H9 (cell line): ENCODE data around the gene STRN. TPM values are rescaled to one million over a fixed set of nuclear protein-coding genes. Genes with fewer than 3 reads are reported as not detected.

Source experiments
- DNase-seq: peaks from one replicate; pipeline ENCODE4 v3.0.0-alpha.2; 2017
- H2AFZ ChIP-seq: one replicate; pipeline ENCODE4 v1.6.1; 2013; ENCODE audit warnings: mild to moderate bottlenecking, low read length, control low read depth, moderate library complexity
- H2AK5ac ChIP-seq: 2 replicates; pipeline ENCODE4 v1.6.1; 2013; ENCODE audit warnings: low read length, control low read depth, mixed read lengths; ENCODE audit not compliant: insufficient read length
- H2BK120ac ChIP-seq: one replicate; pipeline ENCODE4 v1.6.1; 2013; ENCODE audit warnings: low read depth, mild to moderate bottlenecking, low read length, control low read depth, inconsistent platforms; ENCODE audit not compliant: poor library complexity, severe bottlenecking
- H2BK12ac ChIP-seq: 2 replicates; pipeline ENCODE4 v1.6.1; 2013; ENCODE audit warnings: low read length, control low read depth, mixed read lengths, low read depth; ENCODE audit not compliant: insufficient read length
- H2BK15ac ChIP-seq: 2 replicates; pipeline ENCODE4 v1.6.1; 2013; ENCODE audit warnings: low read depth, low read length, control low read depth
- H2BK20ac ChIP-seq: one replicate; pipeline ENCODE4 v1.6.1; 2013; ENCODE audit warnings: low read depth, mild to moderate bottlenecking, low read length, control low read depth, inconsistent platforms; ENCODE audit not compliant: poor library complexity, severe bottlenecking
- H2BK5ac ChIP-seq: 2 replicates; pipeline ENCODE4 v1.6.1; 2013; ENCODE audit warnings: low read length, control low read depth, mixed read lengths; ENCODE audit not compliant: insufficient read length
- H3K14ac ChIP-seq: 2 replicates; pipeline ENCODE4 v1.6.1; 2013; ENCODE audit warnings: low read length, control low read depth; ENCODE audit not compliant: insufficient read depth
- H3K18ac ChIP-seq: 2 replicates; pipeline ENCODE4 v1.6.1; 2013; ENCODE audit warnings: low read depth, mild to moderate bottlenecking, mixed read lengths, low read length, control low read depth; ENCODE audit not compliant: insufficient read length
- H3K23ac ChIP-seq: 2 replicates; pipeline ENCODE4 v1.6.1; 2013; ENCODE audit warnings: low read length, control low read depth, mixed read lengths, low read depth; ENCODE audit not compliant: insufficient read length
- H3K23me2 ChIP-seq: 2 replicates; pipeline ENCODE4 v1.6.1; 2013; ENCODE audit warnings: low read depth, mild to moderate bottlenecking, mixed read lengths, low read length, control low read depth; ENCODE audit not compliant: insufficient read length, poor library complexity, severe bottlenecking
- H3K27ac ChIP-seq: 2 replicates; pipeline ENCODE4 v1.5.1; 2013; ENCODE audit warnings: low read length, control low read depth, mixed read lengths, low read depth; ENCODE audit not compliant: insufficient read length
- H3K27me3 ChIP-seq: 2 replicates; pipeline ENCODE4 v1.6.1; 2013; ENCODE audit warnings: low read length, control low read depth, inconsistent platforms; ENCODE audit not compliant: insufficient read depth
- H3K4ac ChIP-seq: 2 replicates; pipeline ENCODE4 v1.6.1; 2013; ENCODE audit warnings: low read depth, mild to moderate bottlenecking, control low read depth, inconsistent platforms, low read length, moderate library complexity
- H3K4me1 ChIP-seq: 2 replicates; pipeline ENCODE4 v1.6.1; 2013; ENCODE audit warnings: low read length, control low read depth, inconsistent platforms; ENCODE audit not compliant: insufficient read depth
- H3K4me2 ChIP-seq: 2 replicates; pipeline ENCODE4 v1.6.1; 2013; ENCODE audit warnings: low read length, control low read depth, mixed read lengths; ENCODE audit not compliant: insufficient read length, insufficient read depth
- H3K56ac ChIP-seq: 2 replicates; pipeline ENCODE4 v1.6.1; 2013; ENCODE audit warnings: low read depth, mild to moderate bottlenecking, mixed read lengths, low read length, control low read depth; ENCODE audit not compliant: insufficient read length
- H3K79me1 ChIP-seq: 2 replicates; pipeline ENCODE4 v1.6.1; 2013; ENCODE audit warnings: low read depth, mild to moderate bottlenecking, moderate library complexity, low read length, control low read depth, inconsistent platforms; ENCODE audit not compliant: insufficient read depth, poor library complexity, severe bottlenecking
- H3K79me2 ChIP-seq: 2 replicates; pipeline ENCODE4 v1.6.1; 2013; ENCODE audit warnings: low read length, control low read depth, inconsistent platforms; ENCODE audit not compliant: insufficient read depth
- H3K9ac ChIP-seq: 2 replicates; pipeline ENCODE4 v1.6.1; 2013; ENCODE audit warnings: low read length, control low read depth, mixed read lengths; ENCODE audit not compliant: insufficient read length; ENCODE audit errors: extremely low read depth
- H3K9me3 ChIP-seq: one replicate; pipeline ENCODE4 v1.6.1; 2013; ENCODE audit warnings: low read depth, low read length, inconsistent platforms; ENCODE audit not compliant: control insufficient read depth
- H3T11ph ChIP-seq: one replicate; pipeline ENCODE4 v1.6.1; 2013; ENCODE audit warnings: mild to moderate bottlenecking, low read length, control low read depth, inconsistent platforms
- H4K20me1 ChIP-seq: one replicate; pipeline ENCODE4 v1.6.1; 2013; ENCODE audit not compliant: control insufficient read depth, insufficient read length, insufficient read depth
- H4K5ac ChIP-seq: 2 replicates; pipeline ENCODE4 v1.6.1; 2013; ENCODE audit warnings: low read depth, mild to moderate bottlenecking, mixed read lengths, low read length, control low read depth; ENCODE audit not compliant: insufficient read length
- H4K8ac ChIP-seq: replicated peaks from 2 replicates; pipeline ENCODE4 v1.6.1; 2013; ENCODE audit warnings: low read length, control low read depth, mixed read lengths, low read depth; ENCODE audit not compliant: insufficient read length
- H4K91ac ChIP-seq: 2 replicates; pipeline ENCODE4 v1.6.1; 2013; ENCODE audit warnings: low read depth, mild to moderate bottlenecking, moderate library complexity, mixed read lengths, low read length, control low read depth; ENCODE audit not compliant: insufficient read length
- H3K27ac Mint-ChIP-seq, 3 experiments: 2 replicates in 2 of 3; 3 replicates in 1 of 3; pipeline ENCODE4 v1.8.0; 2020 to 2021; ENCODE audit warnings: mixed read lengths in 3 of 3, mild to moderate bottlenecking in 1 of 3, moderate library complexity in 1 of 3
- H3K27me3 Mint-ChIP-seq: 2 replicates; pipeline ENCODE4 v1.8.0; 2021; ENCODE audit warnings: low read depth, mild to moderate bottlenecking, moderate library complexity, mixed read lengths
- H3K36me3 Mint-ChIP-seq, 3 experiments: 2 replicates in 2 of 3; 3 replicates in 1 of 3; pipeline ENCODE4 v1.8.0; 2020 to 2021; ENCODE audit warnings: low read depth in 3 of 3, mixed read lengths in 3 of 3; ENCODE audit not compliant: insufficient read depth in 1 of 3
- H3K4me1 Mint-ChIP-seq, 2 experiments: 2 replicates each; pipeline ENCODE4 v1.8.0; 2020; ENCODE audit warnings: mixed read lengths in 2 of 2
- H3K4me3 Mint-ChIP-seq, 2 experiments: 2 replicates in 1 of 2; 3 replicates in 1 of 2; pipeline ENCODE4 v1.8.0; 2020 to 2021; ENCODE audit warnings: mild to moderate bottlenecking in 2 of 2, mixed read lengths in 2 of 2, moderate library complexity in 1 of 2
- H3K9me3 Mint-ChIP-seq, 2 experiments: 2 replicates in 1 of 2; 3 replicates in 1 of 2; pipeline ENCODE4 v1.8.0; 2020; ENCODE audit warnings: mild to moderate bottlenecking in 2 of 2, mixed read lengths in 2 of 2, moderate library complexity in 1 of 2
- WGBS: extraction: QIAGEN DNeasy Blood & Tissue Kit; methylation state at CpG from one replicate; pipeline ENCODE4 v1.1.7; 2013; ENCODE audit warnings: missing lambda C conversion rate, low lambda C conversion rate, mixed read lengths; ENCODE audit not compliant: insufficient read length; ENCODE audit errors: extremely low coverage; 5-methylcytosine and 5-hydroxymethylcytosine counted together
- total RNA-seq: library from RNA; stranded (reverse); gene quantifications from 2 replicates; pipeline ENCODE4 v1.2.1, GENCODE V29; 2021
- TF ChIP-seq, protein P1 (sequence below): fragments of 200-600 bp; sonication (generic); conservative IDR thresholded peaks from 3 replicates; pipeline ENCODE4 v1.8.0; 2021; ENCODE audit warnings: antibody characterized with exemption, mild to moderate bottlenecking

The STRN gene
- total RNA-seq, 1 experiment from 2014 or later = 31.7 TPM

DNA sequence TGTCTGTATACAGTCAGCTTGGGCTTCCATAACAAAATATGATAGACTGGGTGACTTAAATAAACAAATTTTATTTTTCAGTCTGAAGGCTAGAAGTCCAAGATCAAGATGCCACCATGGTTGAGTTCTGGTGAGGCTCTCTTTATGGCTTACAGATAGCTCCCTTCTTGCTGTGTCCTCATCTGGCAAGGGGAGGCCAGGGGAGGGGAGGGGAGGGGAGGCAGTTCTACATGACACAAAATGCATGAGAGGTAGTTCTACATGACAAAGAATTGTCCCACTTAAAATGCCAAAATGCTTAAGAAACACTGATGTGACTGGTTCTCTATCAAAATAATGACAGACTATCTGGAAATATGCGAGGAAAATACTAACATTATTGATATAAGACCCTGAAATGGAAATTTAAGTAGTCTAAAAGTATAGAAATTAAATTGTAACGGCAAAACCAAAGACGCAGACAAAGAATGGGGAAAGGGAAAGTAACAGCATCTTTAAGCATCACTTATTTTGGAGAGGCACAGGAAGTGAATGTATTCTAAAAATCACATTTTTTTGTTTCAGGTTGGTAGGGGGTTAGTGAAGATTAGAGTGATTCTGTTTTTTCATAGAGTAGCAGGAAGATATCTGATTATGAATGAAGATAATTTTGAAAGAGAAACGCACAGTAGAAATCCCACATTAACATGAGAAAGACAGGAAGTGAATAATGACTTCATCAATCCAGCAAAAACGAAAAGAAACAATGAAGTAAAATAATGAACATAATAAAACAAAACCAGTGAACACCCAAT is 131.4 kb downstream of the STRN start:
- Histone ChIP-seq H3K79me1 (no peaks in the 10 kb centered on the region), H3K9ac (no peak overlapping the region), H2AFZ (no peak overlapping the region), H4K8ac (no peak overlapping the region), H3K4me1 (peaks cover 8% of the 10 kb centered on the region; the same call in 1 of the 2 replicates), H3K23ac (no peak overlapping the region), H2BK15ac (no peak overlapping the region), H4K5ac (no peak overlapping the region), H2BK120ac (no peak overlapping the region), H3K4ac (no peak overlapping the region), H2BK20ac (no peak overlapping the region), H2AK5ac (no peak overlapping the region), H2BK5ac (no peak overlapping the region), H3K14ac (no peak overlapping the region), H3K23me2 (no peaks in the 10 kb centered on the region), H3K9me3 (no peaks in the 10 kb centered on the region), H3K18ac (no peak overlapping the region), H2BK12ac (no peak overlapping the region), H4K20me1 (no peaks in the 10 kb centered on the region), H4K91ac (no peak overlapping the region), H3K4me2 (no peak overlapping the region), H3K27me3 (no peaks in the 10 kb centered on the region), H3K79me2 (no peaks in the 10 kb centered on the region), H3T11ph (no peak overlapping the region), H3K56ac (no peak overlapping the region), H3K27ac (peak overlapping the region; percentile 67)
- DNase-seq = peak; percentile 67
- TF ChIP-seq, protein P1, sequence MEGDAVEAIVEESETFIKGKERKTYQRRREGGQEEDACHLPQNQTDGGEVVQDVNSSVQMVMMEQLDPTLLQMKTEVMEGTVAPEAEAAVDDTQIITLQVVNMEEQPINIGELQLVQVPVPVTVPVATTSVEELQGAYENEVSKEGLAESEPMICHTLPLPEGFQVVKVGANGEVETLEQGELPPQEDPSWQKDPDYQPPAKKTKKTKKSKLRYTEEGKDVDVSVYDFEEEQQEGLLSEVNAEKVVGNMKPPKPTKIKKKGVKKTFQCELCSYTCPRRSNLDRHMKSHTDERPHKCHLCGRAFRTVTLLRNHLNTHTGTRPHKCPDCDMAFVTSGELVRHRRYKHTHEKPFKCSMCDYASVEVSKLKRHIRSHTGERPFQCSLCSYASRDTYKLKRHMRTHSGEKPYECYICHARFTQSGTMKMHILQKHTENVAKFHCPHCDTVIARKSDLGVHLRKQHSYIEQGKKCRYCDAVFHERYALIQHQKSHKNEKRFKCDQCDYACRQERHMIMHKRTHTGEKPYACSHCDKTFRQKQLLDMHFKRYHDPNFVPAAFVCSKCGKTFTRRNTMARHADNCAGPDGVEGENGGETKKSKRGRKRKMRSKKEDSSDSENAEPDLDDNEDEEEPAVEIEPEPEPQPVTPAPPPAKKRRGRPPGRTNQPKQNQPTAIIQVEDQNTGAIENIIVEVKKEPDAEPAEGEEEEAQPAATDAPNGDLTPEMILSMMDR = no peak
- no CpG with 5 or more reads among the region's 5 CpGs for WGBS
- Mint-ChIP-seq H3K4me3 (no peak overlapping the region), H3K36me3 (peaks cover 9 to 30% (median 14%) of the 10 kb centered on the region in 3 experiments; a peak in 6 of 7 replicates), H3K9me3 (peaks cover 9 to 16% of the 10 kb centered on the region in 2 experiments; a peak in 4 of 5 replicates), H3K4me1 (peaks cover 35 to 36% of the 10 kb centered on the region in 2 experiments), H3K27me3 (no peaks in the 10 kb centered on the region), H3K27ac (peak overlapping the region; percentile 90 to 96 (median 92))
